AML-193 (cell line): ENCODE data around the gene ACTN1.
"Not testable (repeated sequence)": the region's sequence is repeated elsewhere in the genome, so short reads cannot be mapped to it uniquely, and the experiment has no call there.

Experiments used
- DNase-seq, 2 experiments: peaks; one replicate each; lab custom pipeline; 2025; lab: John Stamatoyannopoulos, UW

Gene ACTN1

DNA sequence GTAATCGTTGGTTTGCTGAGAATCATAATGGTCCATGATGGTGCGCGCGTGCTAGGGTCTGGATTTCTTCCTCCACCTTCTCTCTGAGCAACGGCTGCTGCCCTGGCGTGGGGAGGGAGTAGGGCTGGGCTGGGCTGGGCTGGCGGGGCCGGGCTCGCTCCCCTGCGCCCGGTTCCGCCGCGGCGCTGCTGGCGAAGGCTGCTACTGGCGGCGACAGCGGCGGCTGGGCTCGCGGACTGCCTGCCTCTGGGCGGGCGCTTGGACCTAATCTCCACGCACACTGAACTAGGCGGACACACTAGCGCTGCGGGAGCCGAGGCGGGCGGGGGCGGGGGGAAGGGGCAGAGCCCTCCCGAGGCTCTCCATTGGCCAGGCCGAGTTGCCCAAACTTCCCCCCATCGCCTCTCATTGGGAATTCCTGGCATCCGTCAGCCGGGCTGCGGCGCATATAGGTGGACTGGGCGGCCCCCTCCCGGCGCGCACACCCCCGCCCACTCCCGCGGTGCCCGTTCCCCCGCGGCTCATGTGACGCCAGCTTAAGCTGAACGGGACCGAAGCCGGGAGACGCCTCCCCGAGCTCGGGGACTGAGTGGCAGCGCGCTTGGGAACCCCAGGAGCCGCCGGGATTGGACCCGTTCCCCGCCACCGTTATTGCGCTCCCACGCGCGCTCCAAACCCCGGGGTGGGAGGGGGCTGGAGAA lies at the start of gene ACTN1:
Gene ACTN1, minus strand, starts transcription at position 282 of the 701 bp plus-strand sequence. Its CDS starts 246 bp downstream, at position 36.
- DNase-seq = peak; percentile 88 to 94

DNA sequence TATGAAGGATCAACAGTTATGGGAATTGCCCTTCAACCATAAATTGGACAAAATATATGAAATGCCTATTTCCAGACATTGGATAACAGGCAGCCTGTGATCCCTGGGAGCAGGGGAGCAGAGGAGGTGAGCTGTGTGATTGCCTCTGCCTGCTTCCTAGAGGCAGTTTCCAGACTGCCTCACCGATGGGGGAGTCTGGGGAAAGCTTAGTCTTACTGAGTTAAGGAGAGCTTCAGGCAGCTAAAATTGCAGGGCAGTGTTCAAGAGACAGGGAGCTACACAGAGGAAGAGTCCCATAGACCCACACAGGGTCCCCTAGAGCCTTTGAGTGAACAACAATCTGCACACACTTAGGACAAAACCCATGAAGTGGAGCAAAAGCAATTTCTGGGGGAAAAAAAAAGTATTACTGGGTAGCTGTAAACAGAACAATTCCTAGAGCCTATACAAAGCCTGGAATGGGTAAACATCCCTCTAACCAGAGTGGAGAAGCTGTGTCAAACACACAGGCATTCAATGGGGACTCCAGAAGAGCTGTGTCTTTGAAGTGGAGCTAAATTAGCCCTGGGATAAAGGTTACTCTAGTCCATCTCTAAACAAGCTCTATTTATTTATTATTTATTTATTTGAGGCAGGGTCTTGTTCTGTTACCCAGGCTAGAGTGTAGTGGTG lies 48.3 kb upstream of the ACTN1 start:
- DNase-seq = no peak

DNA sequence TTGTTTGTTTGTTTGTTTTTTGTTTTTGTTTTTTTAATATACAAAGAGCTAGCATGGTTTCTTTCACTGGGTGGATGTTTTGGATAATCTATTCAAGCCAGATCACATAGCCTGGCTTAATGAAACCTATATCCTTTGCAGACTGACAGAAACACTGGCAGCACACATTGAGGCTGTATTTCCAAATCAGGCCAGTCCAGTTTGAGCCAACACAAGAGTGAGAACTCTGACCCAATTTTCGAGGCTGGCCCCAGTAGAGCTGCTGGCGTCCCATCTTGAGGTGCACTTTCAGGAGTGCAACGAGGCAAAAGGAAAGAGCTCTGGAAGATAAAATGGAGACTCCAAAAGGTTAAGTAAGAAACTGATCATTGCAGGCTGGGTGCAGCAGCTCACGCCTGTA lies 43.9 kb upstream of the ACTN1 start:
- no peak for DNase-seq

DNA sequence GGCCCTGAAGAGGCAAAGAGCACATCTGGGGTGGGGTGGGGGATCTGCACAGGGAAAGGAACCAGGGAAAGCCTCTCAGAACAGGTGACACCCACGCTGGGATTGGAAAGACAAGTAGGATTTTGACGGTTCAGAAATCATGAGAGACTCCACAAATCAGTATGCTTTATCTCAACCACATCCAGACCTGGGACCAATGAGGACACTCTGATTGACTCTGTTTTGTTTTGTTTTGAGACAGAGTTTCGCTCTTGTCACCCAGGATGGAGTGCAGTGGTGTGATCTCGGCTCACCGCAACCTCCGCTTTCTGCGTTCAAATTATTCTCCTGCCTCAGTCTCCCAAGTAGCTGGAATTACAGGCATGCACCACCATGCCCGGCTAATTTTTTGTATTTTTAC lies 43.0 kb upstream of the ACTN1 start:
- not testable (repeated sequence) for DNase-seq

- DNase-seq = no peak
Observed at GRCh38 chr14:69017706-69018105, 38.6 kb upstream of the ACTN1 start.

DNA sequence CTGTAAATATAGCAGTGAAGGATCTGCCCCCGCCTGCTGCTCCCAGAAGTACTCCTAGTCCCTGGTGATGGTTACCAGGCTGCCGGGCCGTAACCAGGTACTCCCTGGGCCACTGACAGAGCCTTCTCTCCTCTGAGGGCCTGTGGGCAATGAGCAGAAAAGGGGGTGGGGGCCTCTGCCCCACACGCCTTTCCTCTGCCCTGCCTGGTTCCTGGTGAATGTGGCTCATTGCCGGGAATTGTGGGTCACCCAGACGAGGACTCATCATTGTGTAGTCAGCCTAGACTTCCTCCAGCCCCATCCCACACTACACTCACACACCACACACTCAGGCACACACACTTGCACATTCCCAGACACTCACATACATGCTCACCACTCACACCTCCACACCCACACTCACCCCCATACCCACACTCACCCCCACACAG lies 35.7 kb upstream of the ACTN1 start:
- DNase-seq = no peak

DNA sequence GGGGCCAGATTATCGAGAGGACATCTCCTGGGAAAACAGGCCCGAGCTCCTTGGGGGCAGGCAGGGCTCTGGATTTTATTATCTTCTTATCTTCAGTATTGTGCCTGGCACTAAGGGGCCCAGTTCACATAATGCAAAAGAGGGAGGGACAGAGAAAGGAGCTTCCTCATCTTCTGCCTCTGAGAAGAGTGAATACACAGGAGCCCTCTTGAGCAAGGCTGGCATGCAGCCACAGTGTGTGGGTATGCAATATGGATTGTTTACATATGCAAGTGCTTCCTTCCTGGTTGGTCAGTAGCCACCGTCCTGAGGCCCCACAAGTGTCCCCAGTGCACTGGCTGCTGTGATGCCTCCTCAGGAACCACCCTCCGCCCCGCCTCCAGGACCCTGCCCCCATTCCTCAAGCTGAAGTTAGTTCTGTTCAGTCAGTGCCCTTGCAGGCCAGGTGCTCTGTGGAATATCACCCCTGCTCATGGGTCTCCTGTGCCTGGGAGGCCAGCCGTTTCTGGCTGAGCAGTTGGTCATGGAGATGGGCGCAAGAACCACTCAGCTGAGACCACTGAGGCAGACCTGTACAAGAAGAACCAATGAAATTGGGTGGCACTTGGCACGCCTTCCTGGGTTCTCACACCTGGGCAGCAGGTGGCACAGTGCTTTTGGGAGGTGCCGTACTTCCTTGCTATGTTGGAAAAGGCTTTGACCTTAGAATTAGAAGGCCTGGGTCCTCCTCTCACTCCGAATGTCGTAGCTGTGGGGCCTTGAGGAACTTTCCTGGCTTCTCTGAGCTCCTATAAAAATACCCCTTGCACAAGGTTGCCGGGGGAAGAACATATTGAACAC lies 35.1 kb upstream of the ACTN1 start:
- peak; percentile 98 to 99 for DNase-seq

GRCh38 chr14:69012256-69012953 lies 33.3 kb upstream of the ACTN1 start:
- DNase-seq = peak; percentile 71 to 75

GRCh38 chr14:69010648-69011047 lies 31.5 kb upstream of the ACTN1 start:
- DNase-seq = no peak

- no peak for DNase-seq
Observed at GRCh38 chr14:69008421-69008884, 29.4 kb upstream of the ACTN1 start.

GRCh38 chr14:69006346-69006745 lies 27.2 kb upstream of the ACTN1 start:
- DNase-seq = no peak

GRCh38 chr14:69005432-69006148 lies 26.5 kb upstream of the ACTN1 start:
- no peak for DNase-seq

DNA sequence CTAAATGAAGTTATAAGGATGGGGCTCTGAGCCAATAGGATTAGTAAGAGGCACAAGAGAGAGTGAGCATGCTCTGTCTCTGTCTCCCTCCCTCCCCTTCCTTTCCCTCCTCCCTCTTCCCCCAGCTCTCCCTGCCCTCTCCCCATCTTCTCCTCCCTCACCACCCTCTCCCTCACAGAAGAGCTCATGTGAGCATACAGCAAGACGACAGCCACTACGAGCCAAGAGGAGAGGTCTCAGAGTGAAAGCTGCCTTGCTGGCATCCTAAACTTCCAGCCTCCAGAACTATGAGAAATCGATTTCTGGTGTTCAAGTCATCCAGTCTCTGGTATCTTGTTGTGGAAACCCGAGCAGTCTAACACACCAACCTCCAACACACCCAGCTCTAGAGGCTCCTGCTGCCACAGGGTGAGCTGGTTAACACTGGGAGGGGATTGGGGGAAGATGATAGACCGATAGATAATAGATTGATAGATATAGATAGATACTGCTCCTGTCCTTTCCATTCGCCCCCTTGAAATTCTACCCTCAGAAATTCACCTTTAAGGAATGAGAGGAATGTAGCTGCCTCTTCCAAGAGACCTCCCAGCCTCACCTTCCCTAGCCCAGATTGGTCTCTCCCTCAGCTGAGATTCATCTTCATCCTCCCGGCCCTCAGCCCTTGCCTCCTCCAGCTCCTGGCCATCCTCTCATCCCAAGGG lies 25.8 kb upstream of the ACTN1 start:
- DNase-seq = no peak

GRCh38 chr14:69003626-69004025 lies 24.5 kb upstream of the ACTN1 start:
- DNase-seq = no peak

DNA sequence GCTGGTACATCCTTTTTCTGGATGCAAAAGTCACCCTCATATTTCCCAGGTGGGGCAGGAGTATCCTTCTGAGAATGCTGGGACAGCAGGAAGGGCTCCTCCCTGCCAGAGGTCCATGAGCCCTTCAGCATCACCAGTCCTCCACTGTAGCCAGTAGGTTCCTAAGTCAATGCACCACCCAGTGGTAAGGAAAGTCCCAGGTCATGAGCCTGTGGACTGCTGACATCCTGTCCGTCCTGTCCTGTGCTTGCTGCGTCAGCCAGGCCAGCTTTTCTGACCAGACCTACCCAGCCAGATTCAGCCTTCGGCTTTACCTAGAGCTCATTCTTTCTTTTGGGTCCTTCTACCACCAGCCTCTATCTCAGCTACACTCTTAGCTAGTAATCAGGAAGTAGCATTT lies 23.0 kb upstream of the ACTN1 start:
- DNase-seq = peak; percentile 5 to 10

DNA sequence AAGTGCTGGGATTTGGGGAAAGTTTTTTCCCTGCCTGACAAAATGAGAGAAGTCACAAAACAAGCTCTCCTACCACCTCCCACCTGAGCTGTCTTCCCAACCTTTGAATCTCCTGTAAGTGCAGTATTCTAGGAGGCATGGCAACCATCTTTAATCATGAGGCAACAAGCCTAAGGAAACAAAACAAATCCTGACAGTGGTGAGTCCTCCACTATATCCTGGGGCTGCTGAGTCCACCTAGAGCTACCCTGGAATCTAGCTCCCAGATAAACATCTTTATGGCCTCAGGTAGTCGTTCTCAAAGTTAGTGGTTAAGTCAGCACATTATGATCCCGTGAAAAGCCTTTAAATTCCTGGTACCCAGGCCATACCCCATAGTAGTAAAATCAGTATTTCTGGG lies 22.3 kb upstream of the ACTN1 start:
- no peak for DNase-seq

GRCh38 chr14:68998062-68998461 lies 19.0 kb upstream of the ACTN1 start:
- no peak for DNase-seq

- no peak for DNase-seq
Observed at GRCh38 chr14:68995731-68996130, 16.6 kb upstream of the ACTN1 start.

- DNase-seq = no peak
Observed at GRCh38 chr14:68994056-68994455, 15.0 kb upstream of the ACTN1 start.

DNA sequence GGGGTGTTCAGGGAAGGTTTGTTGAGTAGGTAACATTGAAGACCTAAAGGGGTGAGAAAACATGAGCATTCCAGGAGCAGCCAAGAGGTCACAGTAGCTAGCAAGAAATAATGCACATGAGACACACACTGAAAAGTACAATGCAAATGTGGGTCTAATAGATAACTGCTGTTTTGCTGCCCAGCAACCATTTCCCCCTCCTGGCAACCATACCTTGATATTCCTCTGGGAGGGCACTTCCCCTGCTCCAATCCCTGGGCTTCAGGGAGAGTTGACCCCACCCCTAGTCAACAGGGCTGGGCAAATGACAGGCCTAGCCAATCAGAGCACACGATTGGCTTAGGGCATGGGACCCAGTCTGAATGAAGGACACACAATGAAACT lies 8.5 kb upstream of the ACTN1 start:
- no peak for DNase-seq
